ENCODE data around the gene ARMH3. TPM values are rescaled to one million over a fixed set of nuclear protein-coding genes. Genes with fewer than 3 reads are reported as not detected.
A peak's percentile ranks its signal among the peaks of the same experiment; 100 is the strongest.

ARMH3 gene
- polyA plus RNA-seq, 6 donors from 2014 or later: 29.9 to 56.9 (median 46.8) TPM

DNA sequence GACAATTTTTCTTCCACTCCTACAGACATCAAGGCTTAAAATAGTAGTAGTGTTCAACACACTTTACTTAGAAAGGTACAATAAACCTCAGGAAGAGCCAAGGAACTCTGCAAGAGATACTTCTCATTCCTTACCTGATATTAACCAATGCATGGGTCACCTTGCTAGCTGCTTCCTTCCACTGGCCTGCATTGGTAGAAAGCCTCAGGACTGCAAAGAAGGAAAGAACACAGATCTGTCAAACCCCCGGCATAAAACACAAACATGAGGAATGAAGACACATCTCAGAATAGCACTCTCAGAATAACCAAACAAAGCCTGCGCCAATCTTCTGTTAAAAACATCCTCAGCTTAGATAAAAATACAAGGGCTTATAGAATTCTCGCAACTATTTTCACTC lies 116.2 kb downstream of the ARMH3 start:
- Mint-ChIP-seq H3K36me3 (peaks cover 10 to 28% of the 10 kb centered on the region in 2 donors), H3K9me3 (no peaks in the 10 kb centered on the region), H3K27ac (peak overlapping the region in 2 of 6 donors; percentile 5 to 41), H3K27me3 (no peaks in the 10 kb centered on the region), H3K4me1 (peaks cover 40 to 56% (median 46%) of the 10 kb centered on the region in 3 donors), H3K4me3 (peak overlapping the region in 4 of 8 donors; percentile 40 to 74 (median 52))
- ATAC-seq (ENCODE audit: low read depth in 2 of 2): no peak
- DNase-seq: no peak

- DNase-seq (no peak), ATAC-seq (ENCODE audit: low read depth in 2 of 2) (peak; percentile 61 to 72)
- Mint-ChIP-seq H3K27me3 (no peaks in the 10 kb centered on the region), H3K4me1 (peaks cover 42 to 62% (median 49%) of the 10 kb centered on the region in 3 donors), H3K27ac (peak overlapping the region in 5 of 6 donors; percentile 40 to 97 (median 48)), H3K9me3 (no peaks in the 10 kb centered on the region), H3K4me3 (peak overlapping the region in 5 of 8 donors; percentile 7 to 74 (median 45)), H3K36me3 (peaks cover 10 to 28% of the 10 kb centered on the region in 2 donors)
Observed at GRCh38 chr10:101939008-101939648, 116.8 kb downstream of the ARMH3 start.

DNA sequence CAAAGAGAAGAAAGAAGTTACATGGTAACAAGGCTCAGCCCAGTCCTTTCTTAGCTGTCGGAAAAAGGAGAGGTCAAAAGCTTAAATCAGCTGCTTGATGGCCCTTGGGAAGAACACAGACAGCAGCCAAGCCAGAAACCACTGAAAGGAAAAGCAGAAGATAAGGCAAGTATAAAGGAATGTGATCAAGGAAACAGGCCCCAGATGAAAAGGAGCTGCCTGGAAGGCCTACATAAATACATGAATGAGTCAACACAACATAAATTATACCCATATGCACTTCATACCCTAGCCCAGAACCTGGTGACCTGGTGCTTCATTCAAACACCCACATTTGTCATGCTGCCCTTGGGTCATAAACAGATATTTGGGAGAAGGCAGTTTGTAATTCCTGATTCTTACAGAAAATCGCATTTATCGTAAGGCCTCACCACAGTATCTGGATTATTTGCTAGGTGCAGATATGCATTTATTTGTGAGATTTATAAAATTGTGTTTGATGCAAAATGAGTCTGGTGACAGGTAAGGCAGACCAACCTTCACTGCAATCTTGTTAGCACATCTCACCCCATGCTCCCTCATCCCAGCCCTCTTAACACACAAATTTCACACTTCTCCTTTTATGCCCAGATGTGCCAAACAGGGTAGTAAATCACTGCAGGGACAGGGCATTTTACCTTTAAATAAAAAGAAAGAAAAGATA lies 117.5 kb downstream of the ARMH3 start:
- Mint-ChIP-seq H3K27ac (peak overlapping the region in 5 of 6 donors; percentile 40 to 97 (median 76)), H3K4me1 (peaks cover 46 to 68% (median 54%) of the 10 kb centered on the region in 3 donors), H3K9me3 (no peaks in the 10 kb centered on the region), H3K27me3 (no peaks in the 10 kb centered on the region), H3K4me3 (peak overlapping the region in 5 of 8 donors; percentile 7 to 75 (median 45)), H3K36me3 (peaks cover 7 to 24% of the 10 kb centered on the region in 2 donors)
- ATAC-seq (ENCODE audit: low read depth in 2 of 2): peak; percentile 71 to 86
- DNase-seq: no peak

- H3K9me3 Mint-ChIP-seq: no peaks in the 10 kb centered on the region
- DNase-seq (no peak), ATAC-seq (ENCODE audit: low read depth in 2 of 2) (no peak)
- no peak overlapping the region for H3K27ac Mint-ChIP-seq
- no peak overlapping the region for H3K4me3 Mint-ChIP-seq
- H3K27me3 Mint-ChIP-seq: no peaks in the 10 kb centered on the region
- peaks cover 9 to 17% of the 10 kb centered on the region in 2 donors for H3K36me3 Mint-ChIP-seq
- peaks cover 43 to 67% (median 44%) of the 10 kb centered on the region in 3 donors for H3K4me1 Mint-ChIP-seq
Observed at GRCh38 chr10:101935431-101935830, 120.5 kb downstream of the ARMH3 start.

DNA sequence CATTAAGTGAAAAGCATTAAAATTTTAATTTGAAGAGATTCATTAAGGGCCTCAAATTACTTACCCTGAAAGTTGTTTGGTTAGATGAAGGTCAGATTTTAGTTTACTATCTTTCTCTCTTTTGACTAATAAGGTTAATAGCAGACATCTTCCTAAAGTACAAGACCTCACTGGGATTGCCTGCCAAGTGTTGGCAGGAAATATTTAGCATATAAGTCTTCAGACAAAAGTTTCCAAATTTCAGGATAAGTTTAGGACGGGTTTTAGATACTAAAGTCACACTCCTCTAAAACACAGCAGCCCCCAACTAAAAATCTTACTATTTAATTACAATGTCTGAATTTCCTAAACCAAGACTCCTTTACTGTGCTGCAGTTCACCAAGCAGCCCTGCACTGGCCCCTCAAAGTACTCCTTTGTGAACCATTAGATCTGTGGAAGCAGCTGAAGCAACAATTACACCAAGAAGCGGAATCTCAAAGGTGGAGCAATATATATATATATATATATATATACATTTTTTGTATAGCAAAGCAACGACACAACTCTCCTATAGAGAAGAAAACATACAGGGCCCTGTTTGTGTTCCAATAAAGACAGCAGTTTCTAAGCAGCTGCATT lies 121.2 kb downstream of the ARMH3 start:
- peaks cover 9 to 12% of the 10 kb centered on the region in 2 donors for H3K36me3 Mint-ChIP-seq
- DNase-seq (no peak), ATAC-seq (ENCODE audit: low read depth in 2 of 2) (no peak)
- H3K27me3 Mint-ChIP-seq: no peaks in the 10 kb centered on the region
- no peak overlapping the region for H3K4me3 Mint-ChIP-seq
- no peaks in the 10 kb centered on the region for H3K9me3 Mint-ChIP-seq
- H3K27ac Mint-ChIP-seq: peak overlapping the region in 4 of 6 donors; percentile 28 to 90 (median 63)
- peaks cover 37 to 62% (median 39%) of the 10 kb centered on the region in 3 donors for H3K4me1 Mint-ChIP-seq

DNA sequence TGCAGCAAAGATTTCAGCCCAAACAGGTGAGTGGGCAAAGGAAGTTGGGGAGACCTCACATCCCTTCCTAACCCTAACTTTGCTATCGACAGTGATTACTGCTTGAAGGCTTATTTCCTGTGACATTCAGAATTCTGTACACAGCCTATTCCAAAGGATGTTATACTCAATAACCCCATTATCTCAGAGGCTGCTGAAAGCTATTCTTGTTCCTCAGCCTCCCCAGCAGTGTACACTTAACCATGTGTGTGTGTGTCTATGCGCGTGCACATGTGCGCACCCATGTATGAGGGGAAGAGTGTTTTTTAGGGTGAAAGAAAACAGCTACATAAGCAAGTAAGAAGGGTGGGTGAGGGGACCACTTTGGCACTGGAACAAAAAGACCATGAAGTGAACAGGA lies 122.0 kb downstream of the ARMH3 start:
- peaks cover 7 to 9% of the 10 kb centered on the region in 2 donors for H3K36me3 Mint-ChIP-seq
- peak overlapping the region in 1 of 8 donors; percentile 65 for H3K4me3 Mint-ChIP-seq
- no peaks in the 10 kb centered on the region for H3K27me3 Mint-ChIP-seq
- peaks cover 29 to 53% (median 31%) of the 10 kb centered on the region in 3 donors for H3K4me1 Mint-ChIP-seq
- H3K27ac Mint-ChIP-seq: peak overlapping the region in 4 of 6 donors; percentile 28 to 67 (median 44)
- ATAC-seq (ENCODE audit: low read depth in 2 of 2) (no peak), DNase-seq (no peak)
- no peaks in the 10 kb centered on the region for H3K9me3 Mint-ChIP-seq

DNA sequence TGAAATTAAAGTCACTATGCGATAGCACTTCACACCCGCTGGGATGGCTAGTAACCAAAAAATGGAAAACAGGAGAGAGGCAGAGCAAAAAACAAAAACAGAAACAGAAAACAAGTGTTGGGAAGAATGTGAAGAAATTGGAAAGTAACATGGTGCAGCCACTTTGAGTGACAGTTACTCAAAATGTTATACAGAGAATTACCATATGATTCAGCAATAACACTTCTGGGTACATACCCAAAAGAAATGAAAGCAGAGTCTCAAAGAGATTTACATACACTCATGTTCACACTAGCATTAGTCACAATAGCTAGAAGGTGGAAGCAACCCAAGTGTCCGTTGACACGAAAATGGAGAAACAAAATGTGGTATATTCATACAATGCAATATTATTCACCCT lies 123.8 kb downstream of the ARMH3 start:
- no peak for ATAC-seq (ENCODE audit: low read depth in 2 of 2)
- Mint-ChIP-seq H3K4me1 (peaks cover 19 to 43% (median 22%) of the 10 kb centered on the region in 3 donors), H3K4me3 (peak overlapping the region in 1 of 8 donors; percentile 22), H3K36me3 (peaks cover 15 to 20% of the 10 kb centered on the region in 2 donors), H3K27ac (peak overlapping the region in 2 of 6 donors; percentile 33 to 43), H3K9me3 (no peaks in the 10 kb centered on the region), H3K27me3 (no peaks in the 10 kb centered on the region)
- DNase-seq: no peak

GRCh38 chr10:101925027-101925426 lies 130.9 kb downstream of the ARMH3 start:
- no peak overlapping the region for H3K4me3 Mint-ChIP-seq
- H3K36me3 Mint-ChIP-seq: peaks cover 13 to 17% of the 10 kb centered on the region in 2 donors

GRCh38 chr10:101923256-101923655 lies 132.7 kb downstream of the ARMH3 start:
- ATAC-seq (ENCODE audit: low read depth in 2 of 2): no peak
- no peaks in the 10 kb centered on the region for H3K27me3 Mint-ChIP-seq
- peaks cover 11 to 20% of the 10 kb centered on the region in 2 donors for H3K36me3 Mint-ChIP-seq
- H3K9me3 Mint-ChIP-seq: no peaks in the 10 kb centered on the region
- H3K27ac Mint-ChIP-seq: peak overlapping the region in 1 of 6 donors; percentile 59
- no peak for DNase-seq
- peaks cover 30 to 49% (median 39%) of the 10 kb centered on the region in 3 donors for H3K4me1 Mint-ChIP-seq
- H3K4me3 Mint-ChIP-seq: peak overlapping the region in 2 of 8 donors; percentile 8 to 41

More at GRCh38 chr10:101925027-101925426, 130.9 kb downstream of the ARMH3 start:
- ATAC-seq (ENCODE audit: low read depth in 2 of 2): no peak
- H3K27ac Mint-ChIP-seq: peak overlapping the region in 2 of 6 donors; percentile 22 to 88
- H3K4me1 Mint-ChIP-seq: peaks cover 22 to 35% (median 28%) of the 10 kb centered on the region in 3 donors
- H3K9me3 Mint-ChIP-seq: no peaks in the 10 kb centered on the region
- H3K27me3 Mint-ChIP-seq: no peaks in the 10 kb centered on the region
- no peak for DNase-seq

DNA sequence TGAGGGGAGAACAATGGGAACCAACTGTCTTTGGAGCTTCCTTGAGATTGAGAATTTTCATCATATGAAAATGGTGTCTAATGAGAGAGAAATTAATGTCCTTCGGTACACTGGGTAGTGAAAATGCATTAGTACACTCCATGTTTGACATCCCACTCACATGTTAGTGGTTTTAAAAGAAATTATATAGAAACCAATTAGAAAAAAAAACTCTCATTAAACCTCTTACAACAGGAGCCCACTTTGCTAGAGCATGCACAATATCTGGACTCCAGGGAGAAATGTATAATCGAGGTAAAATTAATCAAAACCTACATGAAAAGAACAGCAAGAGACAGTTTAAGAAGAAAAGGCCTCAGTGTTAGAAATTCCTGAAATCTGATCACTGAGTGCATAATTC lies 133.1 kb downstream of the ARMH3 start:
- ATAC-seq (ENCODE audit: low read depth in 2 of 2) (no peak), DNase-seq (no peak)
- Mint-ChIP-seq H3K9me3 (no peaks in the 10 kb centered on the region), H3K27ac (peak overlapping the region in 2 of 6 donors; percentile 59 to 68), H3K4me1 (peaks cover 32 to 52% (median 43%) of the 10 kb centered on the region in 3 donors), H3K4me3 (peak overlapping the region in 1 of 8 donors; percentile 41), H3K27me3 (no peaks in the 10 kb centered on the region), H3K36me3 (peaks cover 7 to 16% of the 10 kb centered on the region in 2 donors)

DNA sequence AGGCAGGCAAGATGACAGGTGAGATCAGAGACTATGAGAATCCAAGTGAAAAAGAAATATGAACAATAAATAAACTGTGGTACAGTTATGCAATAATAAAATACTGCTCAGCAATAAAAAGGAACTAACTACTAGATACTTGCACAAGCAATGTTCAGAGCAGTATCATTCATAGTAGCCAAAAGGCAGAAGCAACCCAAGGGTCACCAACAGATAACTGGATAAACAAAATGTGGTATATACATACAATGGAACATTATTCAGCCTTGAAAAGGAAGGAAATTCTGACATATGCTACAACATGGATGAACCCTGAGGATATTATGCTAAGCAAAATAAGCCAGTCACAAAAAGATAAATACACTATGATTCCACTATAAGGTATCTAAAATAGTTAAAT lies 135.4 kb downstream of the ARMH3 start:
- H3K36me3 Mint-ChIP-seq: peaks cover 0 to 16% of the 10 kb centered on the region in 2 donors
- DNase-seq: no peak
- H3K9me3 Mint-ChIP-seq: no peaks in the 10 kb centered on the region
- peak overlapping the region in 1 of 6 donors; percentile 11 for H3K27ac Mint-ChIP-seq
- ATAC-seq (ENCODE audit: low read depth in 2 of 2): no peak
- H3K4me1 Mint-ChIP-seq: peaks cover 40 to 57% (median 56%) of the 10 kb centered on the region in 3 donors
- H3K4me3 Mint-ChIP-seq: no peak overlapping the region
- no peaks in the 10 kb centered on the region for H3K27me3 Mint-ChIP-seq

- Mint-ChIP-seq H3K36me3 (peaks cover 0 to 11% of the 10 kb centered on the region in 2 donors), H3K9me3 (no peaks in the 10 kb centered on the region), H3K4me1 (peaks cover 41 to 63% (median 57%) of the 10 kb centered on the region in 3 donors), H3K4me3 (no peak overlapping the region), H3K27ac (peak overlapping the region in 2 of 6 donors; percentile 39 to 46), H3K27me3 (no peaks in the 10 kb centered on the region)
- no peak for DNase-seq
- ATAC-seq (ENCODE audit: low read depth in 2 of 2): no peak
Observed at GRCh38 chr10:101919026-101919770, 136.8 kb downstream of the ARMH3 start.
